ENCODE results near the gene GAMT. TPM values are rescaled to one million over a fixed set of nuclear protein-coding genes. Genes with fewer than 3 reads are reported as not detected.

GAMT gene
- total RNA-seq, 4 donors from 2014 or later = 27.8 to 40.3 (median 34.0) TPM

GRCh38 chr19:1349211-1349610, 52.1 kb downstream of the GAMT start:
- no peak for DNase-seq (ENCODE audit: low spot score in 2 of 2)
- no peak overlapping the region for H3K27ac ChIP-seq
- no peaks in the 10 kb centered on the region for H3K36me3 ChIP-seq
- H3K4me1 ChIP-seq = peaks cover 6% of the 10 kb centered on the region
- no peaks in the 10 kb centered on the region for H3K27me3 ChIP-seq
- TF ChIP-seq EP300 (IDR thresholded peaks at IDR 0.05) = no peak
- TF ChIP-seq CTCF (IDR thresholded peaks at IDR 0.05) = no peak
- no peak for TF ChIP-seq POLR2AphosphoS5 (IDR thresholded peaks at IDR 0.05)
- no peak for TF ChIP-seq POLR2A (IDR thresholded peaks at IDR 0.05)
- 83% methylated on average over 18 of the region's 18 CpGs for WGBS
- H3K9me3 ChIP-seq = no peaks in the 10 kb centered on the region
- no peak overlapping the region for H3K4me3 ChIP-seq

Other genes with a start within 250 kb of the GAMT start
- 10 to 100 TPM; 36.7 to 58.9 (median 45.5) TPM for gene SBNO2, start 227.3 kb downstream of the GAMT start, total RNA-seq
- 10 to 100 TPM; 62.5 to 76.9 (median 66.4) TPM for gene STK11, start 195.8 kb downstream of the GAMT start, total RNA-seq
- gene CBARP, start 163.5 kb downstream of the GAMT start, total RNA-seq = 1 to 10 TPM; 2.9 to 8.6 (median 5.1) TPM
- 100 to 1,000 TPM; 102 to 205 (median 137) TPM for gene ATP5F1D, start 159.8 kb downstream of the GAMT start, total RNA-seq
- gene MIDN, start 153.0 kb downstream of the GAMT start, total RNA-seq = 100 to 1,000 TPM in 2 of 4 donors, 10 to 100 TPM in 2; 89.0 to 153 (median 105) TPM
- gene CIRBP, start 132.2 kb downstream of the GAMT start, total RNA-seq = 100 to 1,000 TPM; 338 to 672 (median 451) TPM
- gene FAM174C, start 126.0 kb downstream of the GAMT start, total RNA-seq = 10 to 100 TPM; 44.3 to 72.5 (median 58.2) TPM
- gene EFNA2, start 115.7 kb downstream of the GAMT start, total RNA-seq = not detected
- 100 to 1,000 TPM in 2 of 4 donors, 10 to 100 TPM in 2; 66.8 to 154 (median 97.5) TPM for gene NDUFS7, start 17.6 kb downstream of the GAMT start, total RNA-seq
- gene DAZAP1, start 6.0 kb upstream of the GAMT start, total RNA-seq = 10 to 100 TPM; 41.5 to 75.4 (median 49.2) TPM
- 1,000 to 10,000 TPM; 1,802 to 3,909 (median 2,793) TPM for gene RPS15, start 36.9 kb upstream of the GAMT start, total RNA-seq
- gene APC2, start 48.6 kb upstream of the GAMT start, total RNA-seq = under 1 TPM in 3 of 4 donors, not detected in 1; 0.08 to 0.30 (median 0.26) TPM
- gene C19orf25, start 77.7 kb upstream of the GAMT start, total RNA-seq = 10 to 100 TPM; 25.1 to 41.2 (median 36.4) TPM
- 1 to 10 TPM; 1.4 to 6.6 (median 3.8) TPM for gene PCSK4, start 88.8 kb upstream of the GAMT start, total RNA-seq
- 10 to 100 TPM in 1 of 4 donors, 1 to 10 TPM in 3; 3.2 to 11.8 (median 8.1) TPM for gene REEP6, start 89.6 kb upstream of the GAMT start, total RNA-seq
- 1 to 10 TPM in 3 of 4 donors, under 1 TPM in 1; 0.83 to 4.1 (median 2.4) TPM for gene ADAMTSL5, start 111.5 kb upstream of the GAMT start, total RNA-seq
- 1 to 10 TPM in 1 of 4 donors, under 1 TPM in 1, not detected in 2; 0.23 to 1.2 TPM for gene PLK5, start 122.5 kb upstream of the GAMT start, total RNA-seq
- gene MEX3D, start 166.8 kb upstream of the GAMT start, total RNA-seq = 10 to 100 TPM; 20.1 to 36.4 (median 26.9) TPM
- gene MBD3, start 191.3 kb upstream of the GAMT start, total RNA-seq = 10 to 100 TPM; 53.2 to 87.9 (median 69.0) TPM
- gene UQCR11, start 203.9 kb upstream of the GAMT start, total RNA-seq = 10 to 100 TPM; 33.4 to 73.1 (median 59.4) TPM